ENCODE measurements around the gene KRT38.
A peak's percentile ranks its signal among the peaks of the same experiment; 100 is the strongest.

The KRT38 gene

DNA sequence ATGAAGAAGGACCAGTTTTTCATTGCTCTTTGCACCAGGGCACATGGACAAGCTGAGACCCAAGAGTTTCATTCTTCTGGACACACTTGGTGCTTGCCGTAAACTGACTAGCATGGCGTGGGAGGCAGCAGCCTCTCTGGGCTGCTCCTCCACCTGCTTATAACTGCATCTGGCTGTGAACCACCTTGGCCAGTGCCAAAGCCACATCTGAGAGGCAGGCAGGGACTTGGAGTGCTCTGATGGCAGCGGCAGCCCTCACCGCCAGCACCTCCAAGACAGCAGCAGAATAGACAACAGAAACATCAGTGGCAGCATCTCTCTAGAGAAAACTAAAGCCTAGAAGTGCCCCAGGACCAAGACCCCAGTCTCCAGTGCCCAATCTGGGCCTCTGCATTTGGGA is 21.1 kb downstream of the KRT38 start:
- H3K4me3 ChIP-seq (ENCODE audit: low read depth, low read length) = no peak overlapping the region
- no peak for DNase-seq (ENCODE audit: low read depth)
- TF ChIP-seq, protein P1, sequence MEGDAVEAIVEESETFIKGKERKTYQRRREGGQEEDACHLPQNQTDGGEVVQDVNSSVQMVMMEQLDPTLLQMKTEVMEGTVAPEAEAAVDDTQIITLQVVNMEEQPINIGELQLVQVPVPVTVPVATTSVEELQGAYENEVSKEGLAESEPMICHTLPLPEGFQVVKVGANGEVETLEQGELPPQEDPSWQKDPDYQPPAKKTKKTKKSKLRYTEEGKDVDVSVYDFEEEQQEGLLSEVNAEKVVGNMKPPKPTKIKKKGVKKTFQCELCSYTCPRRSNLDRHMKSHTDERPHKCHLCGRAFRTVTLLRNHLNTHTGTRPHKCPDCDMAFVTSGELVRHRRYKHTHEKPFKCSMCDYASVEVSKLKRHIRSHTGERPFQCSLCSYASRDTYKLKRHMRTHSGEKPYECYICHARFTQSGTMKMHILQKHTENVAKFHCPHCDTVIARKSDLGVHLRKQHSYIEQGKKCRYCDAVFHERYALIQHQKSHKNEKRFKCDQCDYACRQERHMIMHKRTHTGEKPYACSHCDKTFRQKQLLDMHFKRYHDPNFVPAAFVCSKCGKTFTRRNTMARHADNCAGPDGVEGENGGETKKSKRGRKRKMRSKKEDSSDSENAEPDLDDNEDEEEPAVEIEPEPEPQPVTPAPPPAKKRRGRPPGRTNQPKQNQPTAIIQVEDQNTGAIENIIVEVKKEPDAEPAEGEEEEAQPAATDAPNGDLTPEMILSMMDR (IDR thresholded peaks at IDR 0.05; ENCODE audit: control insufficient read depth, extremely low read depth, insufficient read depth) = no peak

GRCh38 chr17:41418116-41418860 is 22.5 kb downstream of the KRT38 start:
- no peak overlapping the region for H3K4me3 ChIP-seq (ENCODE audit: low read depth, low read length)
- TF ChIP-seq, protein P1 (IDR thresholded peaks at IDR 0.05; ENCODE audit: control insufficient read depth, extremely low read depth, insufficient read depth) = no peak
- no peak for DNase-seq (ENCODE audit: low read depth)

- DNase-seq (ENCODE audit: low read depth) = peak; percentile 15
- no peak overlapping the region for H3K4me3 ChIP-seq (ENCODE audit: low read depth, low read length)
- TF ChIP-seq, protein P1 (IDR thresholded peaks at IDR 0.05; ENCODE audit: control insufficient read depth, extremely low read depth, insufficient read depth) = peak; percentile 60
Observed at GRCh38 chr17:41417576-41418015, 23.2 kb downstream of the KRT38 start.

GRCh38 chr17:41417127-41417526 is 23.7 kb downstream of the KRT38 start:
- DNase-seq (ENCODE audit: low read depth) = no peak
- no peak overlapping the region for H3K4me3 ChIP-seq (ENCODE audit: low read depth, low read length)
- TF ChIP-seq, protein P1 (IDR thresholded peaks at IDR 0.05; ENCODE audit: control insufficient read depth, extremely low read depth, insufficient read depth) = no peak

DNA sequence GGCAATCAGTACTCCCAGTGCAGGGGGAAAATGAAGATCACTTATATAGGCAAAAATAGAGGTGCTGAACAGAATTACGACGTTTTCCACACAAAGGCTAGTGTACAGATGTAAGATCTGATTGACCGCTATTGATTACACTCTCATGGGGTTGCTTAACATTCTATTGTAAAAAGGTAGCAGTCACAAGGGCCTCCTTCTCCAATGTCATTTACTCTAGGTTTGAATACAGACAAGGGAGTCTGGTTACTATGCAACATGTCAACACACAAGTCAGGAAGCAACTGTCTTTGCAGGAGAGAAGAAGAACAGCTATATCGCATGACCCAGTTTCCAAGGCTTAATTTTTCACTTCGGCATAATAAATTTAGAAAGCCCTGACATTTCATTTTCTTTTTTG is 24.3 kb downstream of the KRT38 start:
- no peak for DNase-seq (ENCODE audit: low read depth)
- TF ChIP-seq, protein P1 (IDR thresholded peaks at IDR 0.05; ENCODE audit: control insufficient read depth, extremely low read depth, insufficient read depth) = no peak
- H3K4me3 ChIP-seq (ENCODE audit: low read depth, low read length) = no peak overlapping the region

DNA sequence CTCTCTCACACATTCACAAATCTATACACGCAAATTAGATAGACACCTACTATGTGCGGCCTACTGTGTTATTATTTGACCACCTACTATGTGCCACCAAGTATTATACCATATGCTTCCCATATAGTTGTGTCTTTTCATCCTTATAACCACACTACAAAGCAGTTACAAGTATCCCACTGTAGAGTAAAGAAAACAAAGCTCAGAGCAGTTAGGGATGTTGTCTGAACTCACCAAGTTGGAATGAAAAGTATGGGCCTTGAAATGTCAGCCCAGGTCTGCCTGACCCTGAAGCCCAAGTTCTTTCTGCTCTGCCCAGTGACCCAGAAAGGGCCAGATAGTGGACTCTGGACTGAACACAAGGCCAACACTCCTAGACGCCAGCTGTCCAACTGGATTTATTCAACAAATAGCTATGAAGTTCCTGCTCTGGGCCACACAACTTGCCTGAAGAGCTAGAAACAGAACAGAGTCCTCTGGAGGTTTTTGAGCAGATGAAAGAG is 24.9 kb downstream of the KRT38 start:
- DNase-seq (ENCODE audit: low read depth) = no peak
- no peak overlapping the region for H3K4me3 ChIP-seq (ENCODE audit: low read depth, low read length)
- TF ChIP-seq, protein P1 (IDR thresholded peaks at IDR 0.05; ENCODE audit: control insufficient read depth, extremely low read depth, insufficient read depth) = no peak

GRCh38 chr17:41415411-41415810 is 25.4 kb downstream of the KRT38 start:
- TF ChIP-seq, protein P1 (IDR thresholded peaks at IDR 0.05; ENCODE audit: control insufficient read depth, extremely low read depth, insufficient read depth) = no peak
- no peak for DNase-seq (ENCODE audit: low read depth)
- no peak overlapping the region for H3K4me3 ChIP-seq (ENCODE audit: low read depth, low read length)
